Erythroblast (primary cell): ENCODE results near the gene DIP2C.
"Not testable (repeated sequence)": the region's sequence is repeated elsewhere in the genome, so short reads cannot be mapped to it uniquely, and the experiment has no call there.

Experiments used
- GATA1 ChIP-seq: IDR thresholded peaks from 2 replicates; pipeline ENCODE4 v1.6.1; 2011; ENCODE audit warnings: low read depth, mild to moderate bottlenecking, control low read depth, low read length, moderate library complexity
- POLR2A ChIP-seq: IDR thresholded peaks from 2 replicates; pipeline ENCODE4 v1.6.1; 2011; ENCODE audit warnings: mild to moderate bottlenecking, low read length

- TF ChIP-seq POLR2A, GATA1: not testable (repeated sequence)
Measured at GRCh38 chr10:652832-653459, 36.5 kb downstream of the DIP2C start.
